Endometrial microvascular endothelial cells (primary cell): ENCODE data around the gene MYO1B. TPM values are rescaled to one million over a fixed set of nuclear protein-coding genes. Genes with fewer than 3 reads are reported as not detected.

Source experiments
- in situ Hi-C: cut with HindIII; loops from 2 replicates; pipeline ENCODE4 v1.10.0; 2017; ENCODE audit warnings: low sequenced_read_pairs, low pct_unique_long_range_greater_than_20kb; ENCODE audit errors: inconsistent ontology term
- total RNA-seq: library from RNA; depleted of rRNA; stranded (reverse); fragments of >200 nt; gene quantifications from one replicate; pipeline ENCODE4 v1.2.3, GENCODE V29; 2015; ENCODE audit errors: inconsistent ontology term

Gene MYO1B
- total RNA-seq, 1 donor from 2014 or later, result 65.4 TPM

DNA sequence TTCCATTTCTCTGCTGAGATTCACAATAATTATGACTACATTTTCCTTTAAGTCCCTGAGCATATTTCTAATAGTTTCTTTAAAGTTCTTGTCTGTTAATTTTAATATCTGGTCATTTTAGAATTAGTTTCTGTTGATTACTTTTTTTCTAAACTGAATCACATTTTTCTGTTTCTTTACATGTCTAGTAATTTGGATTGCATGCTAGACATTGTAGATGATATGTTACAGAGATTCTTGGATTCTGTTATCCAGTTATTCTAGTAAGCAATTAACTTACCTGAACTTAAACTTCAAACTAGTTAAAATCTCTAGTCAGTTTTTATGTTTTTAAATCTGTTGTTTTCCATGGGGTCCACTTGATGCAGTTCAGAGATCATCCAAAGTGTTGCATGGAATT is 214.0 kb downstream of the MYO1B start:
- in situ Hi-C loops, result no loop called here

DNA sequence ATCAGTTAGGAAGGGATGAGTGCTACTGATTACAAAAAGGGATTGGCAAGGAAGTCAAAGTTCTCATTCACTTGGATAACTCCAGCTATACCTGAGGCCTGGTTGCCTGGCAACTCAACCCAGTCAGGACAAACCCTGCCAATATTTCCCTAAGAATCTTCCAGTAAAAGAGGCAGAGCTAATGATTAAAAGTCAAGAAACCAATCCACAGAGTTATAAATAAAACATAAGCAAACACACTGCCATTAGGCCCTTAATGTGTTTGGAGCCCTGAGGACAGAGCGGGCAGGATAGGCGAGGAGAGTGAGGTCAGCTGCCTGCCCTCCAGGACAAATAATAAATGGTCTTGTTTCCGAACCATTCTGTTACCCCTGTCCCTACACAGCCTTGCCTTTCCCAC is 217.2 kb downstream of the MYO1B start:
- in situ Hi-C loops, result no loop called here

- in situ Hi-C loops, result no loop called here
These were observed 218.6 kb downstream of the MYO1B start for GRCh38 chr2:191463790-191464189.

DNA sequence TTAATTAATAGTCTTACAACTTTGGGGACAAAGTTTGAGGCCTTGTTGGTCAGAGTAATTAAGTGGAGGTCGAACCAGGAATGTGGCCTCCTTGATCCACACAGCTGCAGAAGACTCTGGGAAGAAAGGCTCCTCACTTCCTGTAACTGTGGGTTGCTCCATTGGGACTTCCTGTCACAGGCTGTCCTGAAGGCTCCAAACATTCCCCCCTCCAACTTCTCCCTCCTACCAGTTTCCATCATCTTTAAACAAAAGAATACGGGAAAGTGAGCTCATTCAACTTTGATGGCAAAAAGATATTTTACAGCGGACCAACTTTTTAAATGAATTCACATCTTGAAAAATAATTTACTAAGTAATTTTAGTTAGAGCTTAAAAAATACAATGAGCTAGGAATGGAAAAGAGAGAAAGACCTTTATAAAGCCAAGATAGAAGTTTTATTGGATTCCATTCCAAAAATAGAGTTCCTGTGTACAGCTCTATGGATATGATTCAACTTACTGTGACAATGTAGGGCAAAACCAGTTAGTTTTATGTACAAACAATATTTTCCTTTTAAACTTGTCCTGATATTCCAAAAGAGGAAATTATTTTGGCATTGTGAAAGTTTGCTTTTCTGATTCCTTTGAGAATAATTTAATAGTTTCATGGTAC is 220.7 kb downstream of the MYO1B start:
- in situ Hi-C loops, result no loop called here

- in situ Hi-C loops, result no loop called here
These were observed 221.9 kb downstream of the MYO1B start for GRCh38 chr2:191467113-191467512.

GRCh38 chr2:191470306-191470705 is 225.1 kb downstream of the MYO1B start:
- in situ Hi-C loops, result no loop called here

DNA sequence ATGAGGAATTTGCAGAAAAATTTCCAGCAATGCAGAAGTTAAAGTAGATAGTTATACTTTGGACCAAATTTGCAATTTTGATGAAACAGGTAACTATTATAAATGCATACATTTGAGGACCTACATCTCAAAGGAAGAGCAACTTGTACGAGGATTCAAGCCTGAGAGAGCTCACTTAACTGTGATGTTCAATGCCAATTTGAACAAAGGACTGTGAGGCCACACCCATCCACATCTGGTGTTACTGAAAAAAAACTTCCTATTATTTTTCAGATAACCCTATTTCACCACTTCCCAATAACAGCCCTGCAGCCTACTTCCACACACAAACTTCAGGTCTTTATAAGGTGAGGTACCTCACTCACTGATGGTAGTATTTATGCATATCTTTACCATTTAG is 229.3 kb downstream of the MYO1B start:
- in situ Hi-C loops, result no loop called here

Other genes starting within 250 kb of the MYO1B start
- 65.8 TPM for gene STAT1, start 231.2 kb upstream of the MYO1B start, total RNA-seq
- not detected for gene STAT4, start 94.4 kb upstream of the MYO1B start, total RNA-seq